ENCODE measurements around the gene HTR4. TPM values are rescaled to one million over a fixed set of nuclear protein-coding genes. Genes with fewer than 3 reads are reported as not detected.

Gene HTR4
- total RNA-seq, 1 donor from 2014 or later = not detected

GRCh38 chr5:148561801-148562311 is 92.5 kb downstream of the HTR4 start:
- peaks cover 10% of the 10 kb centered on the region for H3K4me1 Mint-ChIP-seq
- H3K27me3 Mint-ChIP-seq (ENCODE audit: insufficient read depth, low read depth) = peaks cover 5% of the 10 kb centered on the region
- no peaks in the 10 kb centered on the region for H3K36me3 ChIP-seq
- H3K36me3 Mint-ChIP-seq = no peaks in the 10 kb centered on the region
- H3K4me3 ChIP-seq = no peak overlapping the region
- no peaks in the 10 kb centered on the region for H3K79me2 ChIP-seq (ENCODE audit: low read depth)
- peaks cover 12% of the 10 kb centered on the region for H3K4me1 ChIP-seq
- H3K27me3 ChIP-seq = peaks cover 3% of the 10 kb centered on the region
- TF ChIP-seq, protein P1, sequence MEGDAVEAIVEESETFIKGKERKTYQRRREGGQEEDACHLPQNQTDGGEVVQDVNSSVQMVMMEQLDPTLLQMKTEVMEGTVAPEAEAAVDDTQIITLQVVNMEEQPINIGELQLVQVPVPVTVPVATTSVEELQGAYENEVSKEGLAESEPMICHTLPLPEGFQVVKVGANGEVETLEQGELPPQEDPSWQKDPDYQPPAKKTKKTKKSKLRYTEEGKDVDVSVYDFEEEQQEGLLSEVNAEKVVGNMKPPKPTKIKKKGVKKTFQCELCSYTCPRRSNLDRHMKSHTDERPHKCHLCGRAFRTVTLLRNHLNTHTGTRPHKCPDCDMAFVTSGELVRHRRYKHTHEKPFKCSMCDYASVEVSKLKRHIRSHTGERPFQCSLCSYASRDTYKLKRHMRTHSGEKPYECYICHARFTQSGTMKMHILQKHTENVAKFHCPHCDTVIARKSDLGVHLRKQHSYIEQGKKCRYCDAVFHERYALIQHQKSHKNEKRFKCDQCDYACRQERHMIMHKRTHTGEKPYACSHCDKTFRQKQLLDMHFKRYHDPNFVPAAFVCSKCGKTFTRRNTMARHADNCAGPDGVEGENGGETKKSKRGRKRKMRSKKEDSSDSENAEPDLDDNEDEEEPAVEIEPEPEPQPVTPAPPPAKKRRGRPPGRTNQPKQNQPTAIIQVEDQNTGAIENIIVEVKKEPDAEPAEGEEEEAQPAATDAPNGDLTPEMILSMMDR (IDR thresholded peaks at IDR 0.05) = no peak
- no peak for TF ChIP-seq EZH2 (IDR thresholded peaks at IDR 0.05)
- peak; percentile 2 for TF ChIP-seq EZH2phosphoT487 (IDR thresholded peaks at IDR 0.05)
- no peak overlapping the region for H3K4me2 ChIP-seq
- H4K20me1 ChIP-seq (ENCODE audit: low read depth) = no peaks in the 10 kb centered on the region
- H3K4me3 Mint-ChIP-seq = no peak overlapping the region
- H3K9ac ChIP-seq = no peak overlapping the region
- H3K27ac ChIP-seq = no peak overlapping the region
- no peaks in the 10 kb centered on the region for H3K9me3 ChIP-seq (ENCODE audit: low read depth)
- H3F3A ChIP-seq (ENCODE audit: low read depth) = no peaks in the 10 kb centered on the region
- H2AFZ ChIP-seq (replicated peaks) = no peak overlapping the region
- DNase-seq (ENCODE audit: low spot score) = no peak
- no peak overlapping the region for H3K27ac Mint-ChIP-seq
- H3K9me3 Mint-ChIP-seq = no peaks in the 10 kb centered on the region

DNA sequence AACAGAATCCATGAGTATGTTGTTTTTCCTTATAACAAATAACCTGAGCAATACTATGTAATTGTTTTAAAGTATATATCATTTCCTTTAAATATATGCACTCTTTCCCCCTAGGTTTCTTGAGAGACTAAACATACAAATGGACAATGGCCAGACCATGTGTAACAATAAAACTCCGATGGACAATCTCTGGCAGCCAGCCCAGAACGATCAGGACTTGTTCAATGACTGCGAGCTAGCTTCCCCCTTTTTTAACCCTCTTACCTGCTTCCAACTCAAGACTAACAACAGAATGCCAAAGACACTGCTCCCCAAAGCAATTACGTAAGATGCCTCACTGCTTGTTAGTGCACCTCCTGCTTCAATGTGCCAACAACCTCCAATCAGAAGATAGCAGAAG is 94.9 kb downstream of the HTR4 start:
- no peak overlapping the region for H3K4me3 Mint-ChIP-seq
- Histone ChIP-seq H3K9me3 (ENCODE audit: low read depth) (no peaks in the 10 kb centered on the region), H3K4me1 (peaks cover 12% of the 10 kb centered on the region), H4K20me1 (ENCODE audit: low read depth) (no peaks in the 10 kb centered on the region), H3K27me3 (peaks cover 3% of the 10 kb centered on the region), H3K27ac (no peak overlapping the region), H2AFZ (replicated peaks) (peak overlapping the region; percentile 52), H3K9ac (no peak overlapping the region), H3K79me2 (ENCODE audit: low read depth) (no peaks in the 10 kb centered on the region), H3K4me2 (no peak overlapping the region), H3K4me3 (no peak overlapping the region), H3K36me3 (no peaks in the 10 kb centered on the region), H3F3A (ENCODE audit: low read depth) (no peaks in the 10 kb centered on the region)
- DNase-seq (ENCODE audit: low spot score) = no peak
- TF ChIP-seq, protein P1 (IDR thresholded peaks at IDR 0.05) = no peak
- no peak for TF ChIP-seq EZH2phosphoT487 (IDR thresholded peaks at IDR 0.05)
- no peak for TF ChIP-seq EZH2 (IDR thresholded peaks at IDR 0.05)
- no peak overlapping the region for H3K27ac Mint-ChIP-seq
- H3K9me3 Mint-ChIP-seq = no peaks in the 10 kb centered on the region
- peaks cover 5% of the 10 kb centered on the region for H3K27me3 Mint-ChIP-seq (ENCODE audit: insufficient read depth, low read depth)
- H3K36me3 Mint-ChIP-seq = no peaks in the 10 kb centered on the region
- peaks cover 10% of the 10 kb centered on the region for H3K4me1 Mint-ChIP-seq

- Histone ChIP-seq H3K4me1 (peaks cover 12% of the 10 kb centered on the region), H3K4me2 (no peak overlapping the region), H3K36me3 (no peaks in the 10 kb centered on the region), H3K27ac (no peak overlapping the region), H3F3A (ENCODE audit: low read depth) (no peaks in the 10 kb centered on the region), H3K4me3 (no peak overlapping the region), H3K79me2 (ENCODE audit: low read depth) (no peaks in the 10 kb centered on the region), H3K9ac (no peak overlapping the region), H4K20me1 (ENCODE audit: low read depth) (no peaks in the 10 kb centered on the region), H2AFZ (replicated peaks) (no peak overlapping the region), H3K27me3 (peaks cover 3% of the 10 kb centered on the region), H3K9me3 (ENCODE audit: low read depth) (no peaks in the 10 kb centered on the region)
- no peak for DNase-seq (ENCODE audit: low spot score)
- TF ChIP-seq EZH2 (IDR thresholded peaks at IDR 0.05) = no peak
- no peak for TF ChIP-seq EZH2phosphoT487 (IDR thresholded peaks at IDR 0.05)
- TF ChIP-seq, protein P1 (IDR thresholded peaks at IDR 0.05) = no peak
- H3K27me3 Mint-ChIP-seq (ENCODE audit: insufficient read depth, low read depth) = peaks cover 5% of the 10 kb centered on the region
- H3K9me3 Mint-ChIP-seq = no peaks in the 10 kb centered on the region
- no peaks in the 10 kb centered on the region for H3K36me3 Mint-ChIP-seq
- no peak overlapping the region for H3K27ac Mint-ChIP-seq
- peaks cover 10% of the 10 kb centered on the region for H3K4me1 Mint-ChIP-seq
- no peak overlapping the region for H3K4me3 Mint-ChIP-seq
Measured at GRCh38 chr5:148558892-148559291, 95.4 kb downstream of the HTR4 start.

All from neural progenitor cell (in vitro differentiated cells).